Measurements from ENCODE around the gene C9orf78. TPM values are rescaled to one million over a fixed set of nuclear protein-coding genes. Genes with fewer than 3 reads are reported as not detected.

Gene C9orf78
- total RNA-seq, 5 donors from 2014 or later (not counting 1 experiment from before 2014, with no cell fraction given): 80.5 to 112 (median 90.2) TPM

DNA sequence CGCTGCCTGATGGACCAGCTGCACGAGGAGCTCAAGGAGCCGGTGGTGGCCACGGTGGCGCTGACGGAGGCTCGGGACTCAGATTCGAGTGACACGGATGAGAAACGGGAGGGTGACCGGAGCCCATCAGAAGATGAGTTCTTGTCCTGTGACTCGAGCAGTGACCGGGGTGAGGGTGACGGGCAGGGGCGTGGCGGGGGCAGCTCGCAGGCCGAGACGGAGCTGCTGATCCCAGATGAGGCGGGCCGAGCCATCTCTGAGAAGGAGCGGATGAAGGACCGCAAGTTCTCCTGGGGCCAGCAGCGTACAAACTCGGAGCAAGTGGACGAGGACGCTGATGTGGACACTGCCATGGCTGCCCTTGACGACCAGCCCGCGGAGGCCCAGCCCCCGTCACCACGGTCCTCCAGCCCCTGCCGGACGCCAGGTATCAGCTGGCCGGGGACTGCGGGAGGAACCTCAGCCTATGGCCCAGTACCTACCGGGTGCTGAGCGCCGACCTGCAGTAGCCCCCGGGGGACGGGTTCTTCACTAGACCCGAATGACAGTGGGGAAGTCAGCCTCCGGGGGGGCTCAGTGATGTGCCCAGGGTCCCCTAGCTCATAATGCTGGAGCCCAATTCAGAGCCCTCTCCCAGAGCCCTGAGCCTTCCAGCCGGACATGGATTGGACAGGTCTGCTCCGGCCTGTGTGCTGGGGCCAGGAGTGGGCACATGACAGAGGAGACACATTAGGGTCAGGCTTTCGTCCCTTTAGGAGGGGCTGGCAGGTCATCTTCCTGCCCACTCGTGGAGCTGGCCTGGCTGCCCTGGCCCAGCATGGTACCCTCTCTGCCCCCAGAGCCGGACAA, 33.2 kb upstream of the C9orf78 start:
- POLR2A ChIA-PET: interaction anchor here (0.5 to 1.4 kb wide), 7 partner anchors 18 to 270 kb away, joined by 3 to 7 read pairs (median 4); no protein-coding TSS in a partner anchor
- no peak for ATAC-seq (replicated peaks in 1 of 4)
- H3K4me1 Mint-ChIP-seq: peaks cover 77 to 83% (median 81%) of the 10 kb centered on the region in 3 donors
- Histone ChIP-seq H3K27ac (ENCODE audit: low read length) (peak overlapping the region; percentile 97), H3K27me3 (replicated peaks in 1 of 2; ENCODE audit: control insufficient read depth in 2 of 2, extremely low read depth in 1 of 2, insufficient read depth in 2 of 2, low read length in 1 of 2) (no peaks in the 10 kb centered on the region), H3K9me3 (no peaks in the 10 kb centered on the region), H3K36me3 (ENCODE audit: control insufficient read depth in 2 of 2, extremely low read depth in 1 of 2, insufficient read depth in 1 of 2, low read length in 1 of 2) (peaks cover 4 to 15% of the 10 kb centered on the region in 2 donors), H3K4me3 (ENCODE audit: control insufficient read depth in 1 of 2, extremely low read depth in 1 of 2, low read length in 1 of 2) (peak overlapping the region; percentile 19 to 45), H3K4me1 (ENCODE audit: control insufficient read depth in 1 of 2, extremely low read depth in 1 of 2, insufficient read depth in 2 of 2, low read length in 2 of 2) (peaks cover 45 to 83% of the 10 kb centered on the region in 2 experiments)
- no peaks in the 10 kb centered on the region for H3K9me3 Mint-ChIP-seq
- no peaks in the 10 kb centered on the region for H3K27me3 Mint-ChIP-seq
- WGBS (ENCODE audit: insufficient coverage): 87% methylated on average over 43 of the region's 48 CpGs
- peaks cover 27% of the 10 kb centered on the region for H3K36me3 Mint-ChIP-seq
- H3K27ac Mint-ChIP-seq: peak overlapping the region; percentile 89 to 93
- CTCF ChIA-PET: interaction anchor here (0.5 to 1.3 kb wide), 2 partner anchors 16 to 31 kb away, joined by 3 to 4 read pairs; no protein-coding TSS in a partner anchor
- peak overlapping the region; percentile 34 to 75 (median 46) for H3K4me3 Mint-ChIP-seq
- DNase-seq: no peak

DNA sequence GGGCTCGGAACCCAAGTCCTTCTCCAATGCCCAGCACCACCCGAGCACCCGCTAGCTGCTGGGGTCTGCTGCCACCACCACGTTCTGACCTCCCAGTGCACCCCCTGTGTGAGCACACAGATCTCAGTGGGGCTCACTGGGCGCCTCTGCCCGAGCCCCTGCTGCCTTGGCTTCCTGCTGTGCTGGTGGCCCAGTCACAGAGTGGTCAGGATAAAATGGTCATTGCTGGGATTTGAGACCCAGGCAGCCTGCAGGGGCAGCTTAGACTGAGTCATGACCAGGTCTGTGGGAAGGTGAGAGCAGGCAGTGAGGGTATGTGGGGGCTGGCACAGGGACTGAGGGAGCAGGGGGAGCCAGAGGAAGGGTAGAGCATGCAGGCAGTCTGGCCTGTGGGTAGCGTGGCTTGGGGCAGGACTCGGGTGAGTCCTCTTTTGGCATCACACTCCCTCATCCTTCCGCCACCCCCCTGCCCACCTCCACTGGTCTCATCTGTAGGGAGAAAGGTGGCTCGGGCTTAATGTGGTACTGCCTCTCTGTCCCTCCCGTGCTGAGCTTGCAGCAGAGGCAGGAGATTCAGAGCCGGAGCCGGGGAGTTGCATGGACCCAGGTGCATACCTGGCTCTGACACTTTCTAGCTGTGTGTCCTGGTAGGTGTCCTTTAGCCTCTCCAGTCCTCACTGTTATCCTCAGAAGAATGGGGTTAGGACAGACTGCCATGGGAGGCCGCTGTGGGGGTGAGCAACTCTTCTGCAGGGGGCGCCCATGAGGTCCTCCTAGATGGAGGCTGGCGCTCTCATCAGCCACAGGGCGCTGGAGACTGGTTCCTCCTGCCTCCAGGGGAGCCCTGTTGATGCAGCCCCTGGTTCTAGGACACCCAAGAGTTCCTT, 32.3 kb upstream of the C9orf78 start:
- H3K27ac Mint-ChIP-seq: peak overlapping the region; percentile 87 to 88
- no peak overlapping the region for H3K4me3 ChIP-seq (ENCODE audit: control insufficient read depth in 1 of 2, extremely low read depth in 1 of 2, low read length in 1 of 2)
- WGBS (ENCODE audit: insufficient coverage): 71% methylated on average over 8 of the region's 17 CpGs

DNA sequence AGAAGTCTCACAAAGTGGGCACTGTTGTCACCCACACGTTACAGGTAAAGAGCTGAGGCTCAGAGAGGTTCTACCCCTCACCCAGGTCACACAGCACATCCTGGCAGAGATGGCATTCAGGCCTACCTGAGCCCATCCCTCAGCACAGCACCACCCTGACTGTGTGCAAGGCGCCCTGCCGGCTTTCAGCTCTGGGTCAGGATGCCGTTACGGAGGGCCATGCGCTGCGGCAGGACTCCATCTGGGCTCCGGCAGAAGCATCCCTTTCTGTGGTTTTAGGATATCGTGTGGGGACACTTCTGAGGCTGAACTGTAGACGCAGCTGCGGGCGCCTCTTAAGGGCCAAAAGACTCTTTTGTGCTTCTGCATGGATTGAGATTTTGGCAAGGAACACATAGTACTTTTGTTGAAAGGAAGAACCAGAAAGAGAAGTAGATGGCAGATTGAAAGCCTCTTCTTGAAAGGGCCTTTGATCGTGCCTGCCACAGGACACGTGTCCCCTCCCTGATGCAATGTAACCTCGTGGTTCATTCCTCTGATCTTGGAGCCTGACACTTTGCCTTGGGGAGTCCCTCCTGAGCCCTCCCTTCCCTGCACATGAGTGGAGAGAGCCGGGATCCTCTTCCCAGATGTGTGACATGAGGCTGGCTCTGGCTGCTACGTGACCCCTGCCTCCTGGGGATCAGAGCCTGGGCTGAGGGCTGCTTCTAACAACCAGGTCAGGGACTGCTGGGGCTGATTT, 31.5 kb upstream of the C9orf78 start:
- 35% methylated on average over 16 of the region's 17 CpGs for WGBS (ENCODE audit: insufficient coverage)
- peak in 32 of 35 experiments; percentile 29 to 82 (median 53) for DNase-seq
- no peaks in the 10 kb centered on the region for H3K9me3 ChIP-seq
- Mint-ChIP-seq H3K4me3 (peak overlapping the region; percentile 15 to 75 (median 50)), H3K4me1 (peaks cover 84 to 89% (median 88%) of the 10 kb centered on the region in 3 donors), H3K36me3 (peaks cover 34% of the 10 kb centered on the region), H3K27ac (peak overlapping the region; percentile 87 to 88), H3K27me3 (no peaks in the 10 kb centered on the region), H3K9me3 (no peaks in the 10 kb centered on the region)
- ChIA-PET POLR2A (interaction anchor here in 1 of 2 donors (0.6 kb wide), 1 partner anchor 259 kb away, joined by 9 read pairs; no protein-coding TSS in a partner anchor), CTCF (no interaction called here)
- H3K27me3 ChIP-seq (replicated peaks in 1 of 2; ENCODE audit: control insufficient read depth in 2 of 2, extremely low read depth in 1 of 2, insufficient read depth in 2 of 2, low read length in 1 of 2): no peaks in the 10 kb centered on the region
- H3K27ac ChIP-seq (ENCODE audit: low read length): peak overlapping the region; percentile 97
- ATAC-seq (replicated peaks in 1 of 4): peak; percentile 32 to 62 (median 36)
- H3K4me3 ChIP-seq (ENCODE audit: control insufficient read depth in 1 of 2, extremely low read depth in 1 of 2, low read length in 1 of 2): no peak overlapping the region
- peaks cover 4 to 19% of the 10 kb centered on the region in 2 donors for H3K36me3 ChIP-seq (ENCODE audit: control insufficient read depth in 2 of 2, extremely low read depth in 1 of 2, insufficient read depth in 1 of 2, low read length in 1 of 2)
- H3K4me1 ChIP-seq (ENCODE audit: control insufficient read depth in 1 of 2, extremely low read depth in 1 of 2, insufficient read depth in 2 of 2, low read length in 2 of 2): peaks cover 54 to 93% of the 10 kb centered on the region in 2 experiments

More for the DNA sequence above, 32.3 kb upstream of the C9orf78 start:
- CTCF ChIA-PET: interaction anchor here (0.5 to 1.3 kb wide), 2 partner anchors 22 to 30 kb away, joined by 3 to 4 read pairs; no protein-coding TSS in a partner anchor
- H3K9me3 Mint-ChIP-seq: no peaks in the 10 kb centered on the region
- peak overlapping the region; percentile 6 to 75 (median 9) for H3K4me3 Mint-ChIP-seq
- ATAC-seq (replicated peaks in 1 of 4): no peak
- peaks cover 29% of the 10 kb centered on the region for H3K36me3 Mint-ChIP-seq
- POLR2A ChIA-PET: interaction anchor here (0.5 to 0.6 kb wide), 2 partner anchors 19 to 258 kb away, joined by 7 to 9 read pairs; no protein-coding TSS in a partner anchor
- H3K27me3 Mint-ChIP-seq: no peaks in the 10 kb centered on the region
- peak overlapping the region; percentile 97 for H3K27ac ChIP-seq (ENCODE audit: low read length)
- peak in 8 of 35 experiments; percentile 15 to 46 (median 23) for DNase-seq
- peaks cover 4 to 14% of the 10 kb centered on the region in 2 donors for H3K36me3 ChIP-seq (ENCODE audit: control insufficient read depth in 2 of 2, extremely low read depth in 1 of 2, insufficient read depth in 1 of 2, low read length in 1 of 2)
- peaks cover 48 to 88% of the 10 kb centered on the region in 2 experiments for H3K4me1 ChIP-seq (ENCODE audit: control insufficient read depth in 1 of 2, extremely low read depth in 1 of 2, insufficient read depth in 2 of 2, low read length in 2 of 2)
- no peaks in the 10 kb centered on the region for H3K9me3 ChIP-seq
- peaks cover 86 to 88% (median 86%) of the 10 kb centered on the region in 3 donors for H3K4me1 Mint-ChIP-seq
- no peaks in the 10 kb centered on the region for H3K27me3 ChIP-seq (replicated peaks in 1 of 2; ENCODE audit: control insufficient read depth in 2 of 2, extremely low read depth in 1 of 2, insufficient read depth in 2 of 2, low read length in 1 of 2)

DNA sequence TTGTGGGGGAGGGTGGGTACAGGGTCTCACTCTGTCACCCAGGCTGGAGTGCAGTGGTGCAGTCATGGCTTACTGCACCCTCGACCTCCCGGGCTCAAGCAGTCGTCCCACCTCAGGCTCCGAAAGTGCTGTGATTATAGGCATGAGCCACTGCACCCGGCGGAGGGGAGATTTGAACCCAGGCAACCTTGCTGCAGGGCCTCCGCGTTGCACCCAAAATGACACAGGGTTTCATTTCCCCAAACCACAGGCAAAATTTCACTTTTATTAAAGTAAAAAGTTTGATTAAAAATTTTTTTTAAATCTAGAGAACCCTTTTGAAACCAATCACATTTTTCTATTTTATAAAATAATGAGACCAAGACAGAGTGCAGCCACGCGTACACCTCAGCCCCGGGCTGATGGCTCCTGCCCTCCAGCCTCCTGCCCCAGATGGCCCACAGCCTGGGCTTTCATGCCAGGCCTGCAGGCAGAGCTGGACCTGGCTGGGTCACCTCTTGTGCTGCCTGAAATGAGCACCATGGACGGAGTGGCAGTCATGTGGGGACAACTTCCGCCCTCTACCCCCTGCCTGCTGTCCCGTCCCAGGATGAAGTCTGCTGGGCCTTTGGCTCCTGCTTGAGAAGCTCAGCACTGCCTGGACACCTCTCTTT, 30.7 kb upstream of the C9orf78 start:
- peaks cover 32% of the 10 kb centered on the region for H3K36me3 Mint-ChIP-seq
- ChIA-PET CTCF (interaction anchor here in 1 of 2 donors (0.6 kb wide), 1 partner anchor 22 kb away, joined by 4 read pairs; no protein-coding TSS in a partner anchor), POLR2A (no interaction called here)
- Histone ChIP-seq H3K27me3 (replicated peaks in 1 of 2; ENCODE audit: control insufficient read depth in 2 of 2, extremely low read depth in 1 of 2, insufficient read depth in 2 of 2, low read length in 1 of 2) (no peaks in the 10 kb centered on the region), H3K27ac (ENCODE audit: low read length) (peak overlapping the region; percentile 97), H3K9me3 (no peaks in the 10 kb centered on the region), H3K36me3 (ENCODE audit: control insufficient read depth in 2 of 2, extremely low read depth in 1 of 2, insufficient read depth in 1 of 2, low read length in 1 of 2) (peaks cover 4 to 25% of the 10 kb centered on the region in 2 donors), H3K4me1 (ENCODE audit: control insufficient read depth in 1 of 2, extremely low read depth in 1 of 2, insufficient read depth in 2 of 2, low read length in 2 of 2) (peaks cover 55 to 96% of the 10 kb centered on the region in 2 experiments), H3K4me3 (ENCODE audit: control insufficient read depth in 1 of 2, extremely low read depth in 1 of 2, low read length in 1 of 2) (no peak overlapping the region)
- no peak for DNase-seq
- H3K4me3 Mint-ChIP-seq: peak overlapping the region in 1 of 3 donors; percentile 75
- H3K9me3 Mint-ChIP-seq: no peaks in the 10 kb centered on the region
- peaks cover 79 to 89% (median 89%) of the 10 kb centered on the region in 3 donors for H3K4me1 Mint-ChIP-seq
- no peak for ATAC-seq (replicated peaks in 1 of 4)
- peak overlapping the region; percentile 88 to 92 for H3K27ac Mint-ChIP-seq
- WGBS (ENCODE audit: insufficient coverage): 85% methylated on average over 8 of the region's 14 CpGs
- no peaks in the 10 kb centered on the region for H3K27me3 Mint-ChIP-seq

DNA sequence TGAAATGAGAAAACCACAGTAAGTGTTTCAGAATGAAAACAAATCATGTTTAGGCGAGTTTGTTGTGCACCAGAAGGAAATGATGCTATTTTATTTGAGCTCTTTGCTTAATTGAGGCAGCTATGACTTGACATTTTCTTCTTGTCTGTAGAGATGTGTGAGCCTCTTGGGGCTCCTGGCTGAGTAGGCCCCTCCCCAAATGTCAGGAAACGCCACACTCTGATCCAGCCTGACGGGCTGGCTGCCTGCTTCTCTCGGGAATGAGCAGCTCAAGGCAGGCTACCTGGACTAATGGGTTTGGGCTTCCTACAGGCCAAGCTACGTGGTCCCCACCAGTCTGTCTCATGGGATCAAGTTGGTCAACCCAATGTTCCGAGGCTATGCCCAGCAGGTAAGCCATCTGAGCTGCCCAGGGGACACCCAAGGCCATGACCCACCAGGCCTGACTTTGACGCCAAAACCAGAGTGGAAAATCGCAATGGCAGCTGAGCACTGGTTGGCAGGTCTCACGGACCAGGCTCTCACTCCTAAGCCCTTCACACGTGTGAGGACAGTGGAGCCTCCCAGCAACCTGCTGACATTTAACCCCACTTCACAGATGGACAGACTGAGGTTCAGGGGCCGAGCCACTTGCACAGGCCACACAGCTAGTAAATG, 30.0 kb upstream of the C9orf78 start:
- Mint-ChIP-seq H3K36me3 (peaks cover 32% of the 10 kb centered on the region), H3K4me3 (peak overlapping the region in 1 of 3 donors; percentile 64), H3K4me1 (peaks cover 73 to 86% (median 85%) of the 10 kb centered on the region in 3 donors), H3K27me3 (no peaks in the 10 kb centered on the region), H3K27ac (peak overlapping the region; percentile 88 to 92), H3K9me3 (no peaks in the 10 kb centered on the region)
- Histone ChIP-seq H3K27ac (ENCODE audit: low read length) (peak overlapping the region; percentile 59), H3K36me3 (ENCODE audit: control insufficient read depth in 2 of 2, extremely low read depth in 1 of 2, insufficient read depth in 1 of 2, low read length in 1 of 2) (peaks cover 4 to 30% of the 10 kb centered on the region in 2 donors), H3K4me3 (ENCODE audit: control insufficient read depth in 1 of 2, extremely low read depth in 1 of 2, low read length in 1 of 2) (no peak overlapping the region), H3K27me3 (replicated peaks in 1 of 2; ENCODE audit: control insufficient read depth in 2 of 2, extremely low read depth in 1 of 2, insufficient read depth in 2 of 2, low read length in 1 of 2) (no peaks in the 10 kb centered on the region), H3K9me3 (no peaks in the 10 kb centered on the region), H3K4me1 (ENCODE audit: control insufficient read depth in 1 of 2, extremely low read depth in 1 of 2, insufficient read depth in 2 of 2, low read length in 2 of 2) (peaks cover 51 to 96% of the 10 kb centered on the region in 2 experiments)
- CTCF ChIA-PET: interaction anchor here in 1 of 2 donors (0.6 kb wide), 1 partner anchor 22 kb away, joined by 4 read pairs; no protein-coding TSS in a partner anchor
- WGBS (ENCODE audit: insufficient coverage): 41% methylated on average over 8 of the region's 11 CpGs
- DNase-seq (no peak), ATAC-seq (replicated peaks in 1 of 4) (no peak)
- POLR2A ChIA-PET: interaction anchor here (0.5 to 1.0 kb wide), 3 partner anchors 10 to 174 kb away, joined by 3 to 4 read pairs (median 4); no protein-coding TSS in a partner anchor
